Testis (tissue), 2 donors: Measurements from ENCODE around the gene FAM53A.

Experiments used
- CTCF ChIP-seq, 3 experiments: fragments of 450-650 bp in 2 of 3; fragments of 200-600 bp in 1 of 3; sonication (generic) in 1 of 3; IDR thresholded peaks; one replicate each; pipeline ENCODE4 v1.5.1; 2016 to 2019; ENCODE audit warnings: antibody characterized with exemption in 3 of 3, mild to moderate bottlenecking in 2 of 3, moderate library complexity in 1 of 3
- POLR2A ChIP-seq: fragments of 450-650 bp; IDR thresholded peaks from one replicate; pipeline ENCODE4 v1.6.1; 2017; ENCODE audit warnings: antibody characterized with exemption, mild to moderate bottlenecking, moderate library complexity

- TF ChIP-seq CTCF (IDR thresholded peaks at IDR 0.05) (no peak), POLR2A (no peak)
These were observed 28.4 kb downstream of the FAM53A start for GRCh38 chr4:1655676-1656075.
